GM19240 (cell line): Measurements from ENCODE around the gene MAP1LC3B.

ENCODE experiments used
- DNase-seq: peaks from one replicate; pipeline ENCODE4 v3.0.0; 2011; ENCODE audit warnings: low spot score; ENCODE audit not compliant: insufficient read length

MAP1LC3B gene

DNA sequence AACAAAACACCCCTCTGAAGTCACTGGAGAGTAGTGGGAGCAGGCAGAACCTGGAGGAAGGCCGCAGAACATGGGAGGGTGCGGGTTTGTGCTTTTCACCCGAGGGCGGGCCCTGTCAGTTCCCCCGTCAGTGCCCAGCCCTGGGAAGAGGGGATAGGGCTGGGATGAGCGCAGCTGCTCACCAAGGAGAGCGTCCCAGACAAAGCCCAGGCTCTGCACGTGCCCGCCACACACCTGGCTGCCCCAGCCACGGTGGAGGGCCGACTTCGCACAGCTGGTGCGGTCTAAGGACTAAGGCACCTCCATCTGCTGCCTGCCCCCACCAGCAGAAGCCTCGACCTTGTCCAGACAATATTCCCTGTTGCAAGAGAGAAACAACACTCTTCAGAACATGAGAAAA is 61.2 kb downstream of the MAP1LC3B start:
- DNase-seq = no peak
